ENCODE data around the gene C1orf116.

C1orf116 gene

GRCh38 chr1:207032528-207033017 is at the start of gene C1orf116:
C1orf116 (minus strand) TSS chr1:207032756; CDS start chr1:207027598, 5,158 bp downstream.
- DNase-seq (ENCODE audit: low read depth) = no peak

- no peak for DNase-seq (ENCODE audit: low read depth)
Measured at GRCh38 chr1:207081806-207082205, 49.2 kb upstream of the C1orf116 start.

- DNase-seq (ENCODE audit: low read depth) = no peak
Measured at GRCh38 chr1:207081088-207081487, 48.5 kb upstream of the C1orf116 start.

GRCh38 chr1:207079706-207080241 is 47.2 kb upstream of the C1orf116 start:
- DNase-seq (ENCODE audit: low read depth) = no peak

- DNase-seq (ENCODE audit: low read depth) = no peak
Measured at GRCh38 chr1:207078578-207079132, 46.1 kb upstream of the C1orf116 start.

GRCh38 chr1:207077470-207078377 is 45.2 kb upstream of the C1orf116 start:
- DNase-seq (ENCODE audit: low read depth) = peak; percentile 71

GRCh38 chr1:207077012-207077411 is 44.5 kb upstream of the C1orf116 start:
- no peak for DNase-seq (ENCODE audit: low read depth)

GRCh38 chr1:207076181-207076955 is 43.8 kb upstream of the C1orf116 start:
- DNase-seq (ENCODE audit: low read depth) = no peak

- no peak for DNase-seq (ENCODE audit: low read depth)
Measured at GRCh38 chr1:207073906-207074820, 41.6 kb upstream of the C1orf116 start.

- DNase-seq (ENCODE audit: low read depth) = no peak
Measured at GRCh38 chr1:207072233-207072632, 39.7 kb upstream of the C1orf116 start.

GRCh38 chr1:207071426-207071825 is 38.9 kb upstream of the C1orf116 start:
- DNase-seq (ENCODE audit: low read depth) = no peak

- DNase-seq (ENCODE audit: low read depth) = no peak
Measured at GRCh38 chr1:207070811-207071210, 38.3 kb upstream of the C1orf116 start.

- DNase-seq (ENCODE audit: low read depth) = no peak
Measured at GRCh38 chr1:207069858-207070506, 37.4 kb upstream of the C1orf116 start.

- no peak for DNase-seq (ENCODE audit: low read depth)
Measured at GRCh38 chr1:207069061-207069460, 36.5 kb upstream of the C1orf116 start.

- no peak for DNase-seq (ENCODE audit: low read depth)
Measured at GRCh38 chr1:207067665-207068064, 35.1 kb upstream of the C1orf116 start.

- no peak for DNase-seq (ENCODE audit: low read depth)
Measured at GRCh38 chr1:207067185-207067584, 34.6 kb upstream of the C1orf116 start.

- no peak for DNase-seq (ENCODE audit: low read depth)
Measured at GRCh38 chr1:207064561-207064960, 32.0 kb upstream of the C1orf116 start.

GRCh38 chr1:207063014-207063413 is 30.5 kb upstream of the C1orf116 start:
- DNase-seq (ENCODE audit: low read depth) = no peak

GRCh38 chr1:207062058-207062457 is 29.5 kb upstream of the C1orf116 start:
- no peak for DNase-seq (ENCODE audit: low read depth)

GRCh38 chr1:207060596-207060995 is 28.0 kb upstream of the C1orf116 start:
- no peak for DNase-seq (ENCODE audit: low read depth)

- DNase-seq (ENCODE audit: low read depth) = no peak
Measured at GRCh38 chr1:207059881-207060280, 27.3 kb upstream of the C1orf116 start.
